Keratinocyte (primary cell): ENCODE measurements around the gene SHC1. TPM values are rescaled to one million over a fixed set of nuclear protein-coding genes. Genes with fewer than 3 reads are reported as not detected.

Source experiments
- DNase-seq: peaks from one replicate; pipeline ENCODE4 v3.0.0-alpha.2; 2011; ENCODE audit warnings: low read depth, missing footprints, low spot score
- FAIRE-seq: peaks from 2 replicates; lab custom pipeline; 2011; peaks lifted over from hg19 to GRCh38; lab: Jason Lieb, UNC
- H2AFZ ChIP-seq: 2 replicates; pipeline ENCODE4 v1.6.0; 2012; ENCODE audit warnings: low read length, control low read depth, inconsistent platforms; ENCODE audit not compliant: control insufficient read depth
- H3K27ac ChIP-seq: 2 replicates; pipeline ENCODE4 v1.5.1; 2011; ENCODE audit warnings: low read length; ENCODE audit not compliant: control insufficient read depth, insufficient read depth
- H3K27me3 ChIP-seq: 3 replicates; pipeline ENCODE4 v1.6.0; 2011; ENCODE audit warnings: low read length; ENCODE audit not compliant: control insufficient read depth, insufficient read depth; ENCODE audit errors: extremely low read depth
- H3K36me3 ChIP-seq, 2 experiments: 2 replicates in 1 of 2; 3 replicates in 1 of 2; pipeline ENCODE4 v1.5.1; 2011; ENCODE audit warnings: low read length in 2 of 2, mild to moderate bottlenecking in 1 of 2; ENCODE audit not compliant: control insufficient read depth in 2 of 2, insufficient read depth in 2 of 2; ENCODE audit errors: extremely low read depth in 1 of 2
- H3K4me1 ChIP-seq: 3 replicates; pipeline ENCODE4 v1.5.1; 2011; ENCODE audit warnings: low read length; ENCODE audit not compliant: control insufficient read depth, insufficient read depth; ENCODE audit errors: extremely low read depth
- H3K4me2 ChIP-seq: 3 replicates; pipeline ENCODE4 v1.6.0; 2011; ENCODE audit warnings: low read depth, low read length; ENCODE audit not compliant: control insufficient read depth, insufficient read depth; ENCODE audit errors: extremely low read depth
- H3K4me3 ChIP-seq, 3 experiments: fragments of 200-600 bp in 1 of 3; sonication (generic) in 1 of 3; 2 replicates in 2 of 3; 3 replicates in 1 of 3; pipeline ENCODE4 v1.5.1; 2011 to 2016; ENCODE audit warnings: low read length in 3 of 3, mild to moderate bottlenecking in 3 of 3, control low read depth in 2 of 3, inconsistent platforms in 1 of 3, low read depth in 1 of 3, mixed read lengths in 1 of 3, mixed run types in 1 of 3, moderate library complexity in 1 of 3; ENCODE audit not compliant: control insufficient read depth in 2 of 3, insufficient read depth in 2 of 3; ENCODE audit errors: extremely low read depth in 1 of 3
- H3K79me2 ChIP-seq: 2 replicates; pipeline ENCODE4 v1.6.0; 2012; ENCODE audit warnings: low read length; ENCODE audit not compliant: control insufficient read depth, insufficient read depth
- H3K9ac ChIP-seq: 3 replicates; pipeline ENCODE4 v1.6.0; 2011; ENCODE audit warnings: low read length; ENCODE audit not compliant: control insufficient read depth, insufficient read depth; ENCODE audit errors: extremely low read depth
- H3K9me1 ChIP-seq: 3 replicates; pipeline ENCODE4 v1.6.0; 2011; ENCODE audit warnings: low read length; ENCODE audit not compliant: control insufficient read depth, insufficient read depth; ENCODE audit errors: extremely low read depth
- H3K9me3 ChIP-seq: 2 replicates; pipeline ENCODE4 v1.5.1; 2012; ENCODE audit warnings: low read depth, low read length; ENCODE audit not compliant: control insufficient read depth
- H4K20me1 ChIP-seq: 3 replicates; pipeline ENCODE4 v1.6.0; 2011; ENCODE audit warnings: low read length; ENCODE audit not compliant: control insufficient read depth, insufficient read depth; ENCODE audit errors: extremely low read depth
- CTCF ChIP-seq, 3 experiments: IDR thresholded peaks in 1 of 3; conservative IDR thresholded peaks in 1 of 3; optimal IDR thresholded peaks in 1 of 3; 2 replicates in 2 of 3; 3 replicates in 1 of 3; pipeline versions ENCODE3 to v1.5.1; 2011; ENCODE audit warnings: low read length in 3 of 3, mild to moderate bottlenecking in 3 of 3, moderate library complexity in 2 of 3, control low read depth in 1 of 3, inconsistent platforms in 1 of 3; ENCODE audit not compliant: insufficient read depth in 2 of 3; ENCODE audit errors: extremely low read depth in 1 of 3
- EZH2 ChIP-seq: IDR thresholded peaks from one replicate; pipeline ENCODE4 v1.6.1; 2012; ENCODE audit warnings: inconsistent platforms, mild to moderate bottlenecking, low read length, moderate library complexity
- dilution Hi-C: fragments of 300-500 bp; cut with MboI; formaldehyde crosslinking; loops from one replicate; pipeline ENCODE4 v1.7.0; 2020; ENCODE audit warnings: low sequenced_read_pairs; ENCODE audit not compliant: extremely low pct_ligation_motif_present
- polyA plus RNA-seq, 5 experiments: library from polyadenylated mRNA; depleted of rRNA in 3 of 5; stranded (reverse) in 3 of 5; stranded (forward) in 1 of 5; unstranded in 1 of 5; fragments of >200 nt; gene quantifications; 1 replicate in 1 of 5; 2 replicates in 3 of 5; 3 replicates in 1 of 5; pipeline versions ENCODE4 v1.2.1 to v1.2.3, GENCODE V29; 2011 to 2012; ENCODE audit warnings: missing spikeins in 2 of 5, low read depth in 1 of 5, low replicate concordance in 1 of 5

Gene SHC1
- polyA plus RNA-seq, 1 donor (not counting 4 experiments of a cell fraction or from before 2014, with no cell fraction given), result 245 TPM

- Histone ChIP-seq H3K27me3 (no peaks in the 10 kb centered on the region), H3K27ac (peak overlapping the region; percentile 100), H3K9ac (peak overlapping the region; percentile 99), H4K20me1 (no peaks in the 10 kb centered on the region), H3K79me2 (no peaks in the 10 kb centered on the region), H3K9me3 (no peaks in the 10 kb centered on the region), H3K9me1 (no peaks in the 10 kb centered on the region), H3K4me1 (peaks cover 22% of the 10 kb centered on the region), H3K36me3 (no peaks in the 10 kb centered on the region), H3K4me3 (peak overlapping the region; percentile 57 to 85 (median 80)), H2AFZ (no peak overlapping the region), H3K4me2 (peak overlapping the region; percentile 96)
- dilution Hi-C loops, result no loop called here
- DNase-seq (no peak), FAIRE-seq (no peak)
- TF ChIP-seq CTCF (optimal IDR thresholded peaks at IDR 0.05 in 1 of 3, IDR thresholded peaks at IDR 0.05 in 1 of 3, conservative IDR thresholded peaks at IDR 0.05 in 1 of 3; ENCODE audit: extremely low read depth in 1 of 3, insufficient read depth in 2 of 3, low read length in 3 of 3) (no peak), EZH2 (no peak)
Measured at GRCh38 chr1:154937988-154938386, 32.6 kb downstream of the SHC1 start.

- DNase-seq, result peak; percentile 81
- H3K27ac ChIP-seq, result peak overlapping the region; percentile 100
Measured at GRCh38 chr1:154937085-154937987, 33.2 kb downstream of the SHC1 start.

More at GRCh38 chr1:154937085-154937987, 33.2 kb downstream of the SHC1 start:
- peak; percentile 74 for FAIRE-seq
- no peaks in the 10 kb centered on the region for H3K9me3 ChIP-seq
- H3K9me1 ChIP-seq, result no peaks in the 10 kb centered on the region
- H3K4me3 ChIP-seq, result peak overlapping the region; percentile 57 to 85 (median 80)
- peaks cover 24% of the 10 kb centered on the region for H3K4me1 ChIP-seq
- dilution Hi-C loops, result no loop called here
- H2AFZ ChIP-seq, result peak overlapping the region; percentile 99
- peak overlapping the region; percentile 99 for H3K9ac ChIP-seq
- TF ChIP-seq CTCF (optimal IDR thresholded peaks at IDR 0.05 in 1 of 3, IDR thresholded peaks at IDR 0.05 in 1 of 3, conservative IDR thresholded peaks at IDR 0.05 in 1 of 3; ENCODE audit: extremely low read depth in 1 of 3, insufficient read depth in 2 of 3, low read length in 3 of 3) (peak in 2 of 3 experiments; percentile 25 to 36), EZH2 (no peak)
- peak overlapping the region; percentile 96 for H3K4me2 ChIP-seq
- no peaks in the 10 kb centered on the region for H3K27me3 ChIP-seq
- H3K79me2 ChIP-seq, result no peaks in the 10 kb centered on the region
- H4K20me1 ChIP-seq, result no peaks in the 10 kb centered on the region
- no peaks in the 10 kb centered on the region for H3K36me3 ChIP-seq
